ENCODE results near the gene LEUTX.

The LEUTX gene

GRCh38 chr19:39768334-39768733, 10.3 kb upstream of the LEUTX start:
- 0 out of 2 replicates have a peak, but pooled peaks cover 4% of the 10 kb centered on the region for H3K27me3 ChIP-seq (ENCODE audit: insufficient read depth, low read length)
- TF ChIP-seq CTCF (IDR thresholded peaks at IDR 0.05; ENCODE audit: low read length) (no peak), EZH2 (IDR thresholded peaks at IDR 0.05; ENCODE audit: borderline replicate concordance, low read length) (no peak)
- no peak overlapping the region for H3K27ac ChIP-seq (ENCODE audit: low read depth, low read length, poor library complexity, severe bottlenecking)
- no peaks in the 10 kb centered on the region; the same call in 1 of the 2 replicates for H3K9me3 ChIP-seq (ENCODE audit: low read length)
- no peaks in the 10 kb centered on the region for H3F3A ChIP-seq (ENCODE audit: insufficient read depth, low read length)
- no peak overlapping the region for H2AFZ ChIP-seq (ENCODE audit: low read length)
- H3K4me2 ChIP-seq (ENCODE audit: low read length): no peak overlapping the region
- no peaks in the 10 kb centered on the region; the same call in 1 of the 2 replicates for H3K36me3 ChIP-seq (ENCODE audit: insufficient read depth, low read length)
- no peaks in the 10 kb centered on the region for H3K79me2 ChIP-seq (ENCODE audit: insufficient read depth, low read length)
- H3K4me3 ChIP-seq (ENCODE audit: low read depth, low read length, poor library complexity, severe bottlenecking): no peak overlapping the region
- no peaks in the 10 kb centered on the region for H4K20me1 ChIP-seq (ENCODE audit: insufficient read depth, low read length)
- no peak overlapping the region for H3K9ac ChIP-seq (ENCODE audit: low read length)
- H3K9me2 ChIP-seq (ENCODE audit: low read depth, low read length): no peaks in the 10 kb centered on the region
- H3K4me1 ChIP-seq (ENCODE audit: insufficient read depth, low read length, severe bottlenecking): no peaks in the 10 kb centered on the region

GRCh38 chr19:39768786-39769185, 9.9 kb upstream of the LEUTX start:
- no peak overlapping the region for H3K4me2 ChIP-seq (ENCODE audit: low read length)
- no peaks in the 10 kb centered on the region for H3K4me1 ChIP-seq (ENCODE audit: insufficient read depth, low read length, severe bottlenecking)
- no peak overlapping the region for H3K9ac ChIP-seq (ENCODE audit: low read length)
- H3K27ac ChIP-seq (ENCODE audit: low read depth, low read length, poor library complexity, severe bottlenecking): no peak overlapping the region
- H3K27me3 ChIP-seq (ENCODE audit: insufficient read depth, low read length): 0 out of 2 replicates have a peak, but pooled peaks cover 4% of the 10 kb centered on the region
- H3K79me2 ChIP-seq (ENCODE audit: insufficient read depth, low read length): no peaks in the 10 kb centered on the region
- H3K4me3 ChIP-seq (ENCODE audit: low read depth, low read length, poor library complexity, severe bottlenecking): no peak overlapping the region
- no peaks in the 10 kb centered on the region for H3F3A ChIP-seq (ENCODE audit: insufficient read depth, low read length)
- H4K20me1 ChIP-seq (ENCODE audit: insufficient read depth, low read length): no peaks in the 10 kb centered on the region
- no peaks in the 10 kb centered on the region; the same call in 1 of the 2 replicates for H3K36me3 ChIP-seq (ENCODE audit: insufficient read depth, low read length)
- H3K9me3 ChIP-seq (ENCODE audit: low read length): no peaks in the 10 kb centered on the region; the same call in 1 of the 2 replicates
- no peaks in the 10 kb centered on the region for H3K9me2 ChIP-seq (ENCODE audit: low read depth, low read length)
- TF ChIP-seq CTCF (IDR thresholded peaks at IDR 0.05; ENCODE audit: low read length): no peak
- no peak for TF ChIP-seq EZH2 (IDR thresholded peaks at IDR 0.05; ENCODE audit: borderline replicate concordance, low read length)
- H2AFZ ChIP-seq (ENCODE audit: low read length): no peak overlapping the region

DNA sequence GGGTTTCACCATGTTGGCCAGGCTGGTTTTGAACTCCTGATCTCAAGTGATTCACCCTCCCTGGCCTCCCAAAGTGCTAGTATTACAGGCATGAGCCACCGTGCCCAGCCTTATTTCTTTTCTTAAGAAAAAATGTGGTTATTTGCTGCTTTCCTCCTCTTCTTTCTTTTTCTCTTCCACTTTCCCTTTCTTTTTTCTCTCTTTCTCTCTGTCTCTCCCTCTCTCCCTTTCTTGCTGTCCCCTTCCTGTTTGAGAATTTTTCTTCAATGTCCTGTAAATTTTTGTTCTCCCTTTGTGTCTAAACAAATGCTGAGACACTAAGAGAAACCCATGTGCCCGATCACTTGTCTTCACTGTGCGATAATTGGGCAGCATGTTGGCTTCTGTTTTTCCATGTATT, 2.2 kb downstream of the LEUTX start:
- no peak for TF ChIP-seq CTCF (IDR thresholded peaks at IDR 0.05; ENCODE audit: low read length)
- TF ChIP-seq EZH2 (IDR thresholded peaks at IDR 0.05; ENCODE audit: borderline replicate concordance, low read length): no peak
- Histone ChIP-seq H3K27ac (ENCODE audit: low read depth, low read length, poor library complexity, severe bottlenecking) (no peak overlapping the region), H3F3A (ENCODE audit: insufficient read depth, low read length) (no peaks in the 10 kb centered on the region), H3K4me3 (ENCODE audit: low read depth, low read length, poor library complexity, severe bottlenecking) (no peak overlapping the region), H3K27me3 (ENCODE audit: insufficient read depth, low read length) (no peaks in the 10 kb centered on the region), H3K4me2 (ENCODE audit: low read length) (no peak overlapping the region), H3K36me3 (ENCODE audit: insufficient read depth, low read length) (no peaks in the 10 kb centered on the region), H4K20me1 (ENCODE audit: insufficient read depth, low read length) (no peaks in the 10 kb centered on the region), H3K9ac (ENCODE audit: low read length) (no peak overlapping the region), H3K9me3 (ENCODE audit: low read length) (no peaks in the 10 kb centered on the region), H3K79me2 (ENCODE audit: insufficient read depth, low read length) (no peaks in the 10 kb centered on the region), H3K4me1 (ENCODE audit: insufficient read depth, low read length, severe bottlenecking) (no peaks in the 10 kb centered on the region), H3K9me2 (ENCODE audit: low read depth, low read length) (no peaks in the 10 kb centered on the region), H2AFZ (ENCODE audit: low read length) (no peak overlapping the region)
